HepG2 (cell line): ENCODE results near the gene ADAM8. TPM values are rescaled to one million over a fixed set of nuclear protein-coding genes. Genes with fewer than 3 reads are reported as not detected.

Experiments used
- ATAC-seq: fragments of 200-7000 bp; cut with Tn5 transposase; 3 replicates; pipeline ENCODE4 v1.9.1; 2020; ENCODE audit warnings: mild to moderate bottlenecking, moderate library complexity
- BruUV-seq: library from RNA; stranded (reverse); fragments of 400-500 nt; replicated peaks from 2 replicates; lab custom pipeline; 2021; lab: Mats Ljungman, UMichigan
- CTCF ChIA-PET: fragments of 300-600 bp; formaldehyde crosslinking; extraction: SDS; loops from one replicate; lab custom pipeline; 2021; ENCODE audit warnings: low total read pairs, inconsistent platforms, low intra/inter-chr PET ratio; lab: Yijun Ruan, JAX
- POLR2A ChIA-PET: fragments of 350-600 bp; sonication (Branson Sonifier 250); formaldehyde crosslinking; loops from one replicate; lab custom pipeline; 2020; ENCODE audit warnings: antibody characterized with exemption, inconsistent platforms; lab: Yijun Ruan, JAX
- DNase-seq: peaks from one replicate; pipeline ENCODE4 v3.0.0-alpha.2; 2015; ENCODE audit warnings: low spot score
- FAIRE-seq: peaks from 3 replicates; lab custom pipeline; 2011; peaks lifted over from hg19 to GRCh38; lab: Jason Lieb, UNC
- H2AFZ ChIP-seq: one replicate; pipeline ENCODE4 v1.6.1; 2011; ENCODE audit warnings: low read length, inconsistent platforms
- H3K27ac ChIP-seq: fragments of 300-600 bp; 3 replicates; pipeline ENCODE4 v1.8.0; 2011; ENCODE audit warnings: mixed run types, mild to moderate bottlenecking, mixed read lengths, low read length, inconsistent platforms; ENCODE audit not compliant: insufficient read depth; ENCODE audit errors: extremely low read length
- H3K27me3 ChIP-seq, 2 experiments: fragments of 200-600 bp in 1 of 2; 2 replicates in 1 of 2; 3 replicates in 1 of 2; pipeline versions ENCODE4 v1.6.0 to v1.8.0; 2011; ENCODE audit warnings: low read length in 2 of 2, mild to moderate bottlenecking in 2 of 2, moderate library complexity in 2 of 2, inconsistent platforms in 1 of 2; ENCODE audit not compliant: insufficient read depth in 2 of 2, control insufficient read depth in 1 of 2
- H3K36me3 ChIP-seq, 2 experiments: fragments of 200-600 bp in 1 of 2; replicated peaks in 1 of 2; 2 replicates in 1 of 2; 3 replicates in 1 of 2; pipeline versions ENCODE4 v1.5.1 to v1.8.0; 2011; ENCODE audit warnings: low read length in 2 of 2, inconsistent platforms in 1 of 2; ENCODE audit not compliant: insufficient read depth in 2 of 2, control insufficient read depth in 1 of 2
- H3K4me1 ChIP-seq: 2 replicates; pipeline ENCODE4 v1.5.1; 2012; ENCODE audit warnings: low read length, inconsistent platforms; ENCODE audit not compliant: insufficient read depth
- H3K4me2 ChIP-seq: 2 replicates; pipeline ENCODE4 v1.6.0; 2011; ENCODE audit warnings: low read depth, low read length, inconsistent platforms
- H3K4me3 ChIP-seq, 3 experiments: fragments of 200-600 bp in 1 of 3; sonication (generic), shearing (Covaris generic) in 1 of 3; replicated peaks in 1 of 3; 2 replicates each; pipeline ENCODE4 v1.5.1; 2011 to 2016; ENCODE audit warnings: low read length in 3 of 3, inconsistent platforms in 2 of 3, low read depth in 2 of 3, mild to moderate bottlenecking in 2 of 3, control low read depth in 1 of 3, mixed read lengths in 1 of 3; ENCODE audit not compliant: insufficient read depth in 1 of 3
- H3K79me2 ChIP-seq: one replicate; pipeline ENCODE4 v1.6.1; 2011; ENCODE audit warnings: low read length, inconsistent platforms; ENCODE audit not compliant: insufficient read depth
- H3K9ac ChIP-seq: 2 replicates; pipeline ENCODE4 v1.6.0; 2011; ENCODE audit warnings: mild to moderate bottlenecking, low read depth, low read length, inconsistent platforms; ENCODE audit not compliant: insufficient read depth
- H3K9me3 ChIP-seq: 2 replicates; pipeline ENCODE4 v1.5.1; 2012; ENCODE audit warnings: mild to moderate bottlenecking, low read length
- H4K20me1 ChIP-seq: 2 replicates; pipeline ENCODE4 v1.6.0; 2011; ENCODE audit warnings: inconsistent platforms, mild to moderate bottlenecking, low read length, moderate library complexity; ENCODE audit not compliant: insufficient read depth
- CBX5 ChIP-seq: sonication (generic); formaldehyde crosslinking; IDR thresholded peaks from 2 replicates; pipeline ENCODE4 v1.4.0; 2020; ENCODE audit warnings: missing genetic modification reagents, borderline replicate concordance
- ISX ChIP-seq: sonication (generic); formaldehyde crosslinking; conservative IDR thresholded peaks from 2 replicates; pipeline ENCODE4 v1.5.0; 2020; ENCODE audit warnings: missing genetic modification reagents
- SCMH1 ChIP-seq: sonication (generic); formaldehyde crosslinking; IDR thresholded peaks from 2 replicates; pipeline ENCODE4 v1.9.0; 2021; ENCODE audit warnings: missing genetic modification reagents, mild to moderate bottlenecking, borderline replicate concordance
- ZNF20 ChIP-seq: sonication (generic); formaldehyde crosslinking; IDR thresholded peaks from 2 replicates; pipeline ENCODE4 v1.4.0; 2020; ENCODE audit warnings: mild to moderate bottlenecking, moderate library complexity, missing genetic modification reagents
- ZNF460 ChIP-seq: sonication (generic); formaldehyde crosslinking; IDR thresholded peaks from 2 replicates; pipeline ENCODE4 v1.5.1; 2020; ENCODE audit warnings: missing genetic modification reagents, mild to moderate bottlenecking, borderline replicate concordance
- ZNF550 ChIP-seq: sonication (generic); formaldehyde crosslinking; IDR thresholded peaks from 2 replicates; pipeline ENCODE4 v1.4.0; 2020; ENCODE audit warnings: mild to moderate bottlenecking, missing genetic modification reagents, borderline replicate concordance
- ZNF674 ChIP-seq: sonication (generic); formaldehyde crosslinking; IDR thresholded peaks from 2 replicates; pipeline ENCODE4 v1.5.0; 2020; ENCODE audit warnings: low read depth, mild to moderate bottlenecking, missing genetic modification reagents
- WGBS: methylation state at CpG from one replicate; pipeline ENCODE4 v1.1.6; 2017; ENCODE audit warnings: low lambda C conversion rate; 5-methylcytosine and 5-hydroxymethylcytosine counted together
- in situ Hi-C: cut with HindIII; loops from 2 replicates; pipeline ENCODE4 v1.10.0; 2017; ENCODE audit warnings: low pct_unique_long_range_greater_than_20kb; ENCODE audit not compliant: extremely low pct_ligation_motif_present
- intact Hi-C: fragments of 100-400 bp; cut with micrococcal nuclease; formaldehyde crosslinking; loops from one replicate; pipeline ENCODE4 v1.10.0; 2022; ENCODE audit not compliant: unreplicated experiment
- polyA plus RNA-seq, 8 experiments: library from polyadenylated mRNA; depleted of rRNA in 3 of 8; stranded (reverse) in 7 of 8; unstranded in 1 of 8; fragments of >200 nt; fragmentation: Illumina TruSeq in 4 of 8; extraction: Trizol in 4 of 8; gene quantifications; 2 replicates each; pipeline versions ENCODE4 v1.2.1 to v1.2.3, GENCODE V29; 2011 to 2016; ENCODE audit warnings: low read depth in 4 of 8, missing spikeins in 1 of 8, mixed read lengths in 1 of 8; ENCODE audit not compliant: insufficient read depth in 1 of 8
- total RNA-seq, 5 experiments: library from RNA; depleted of rRNA; stranded (reverse); fragments of >200 nt; fragmentation: Illumina TruSeq; extraction: Trizol; gene quantifications; 2 replicates each; pipeline ENCODE4 v1.2.3, GENCODE V29; 2016; ENCODE audit warnings: low read depth in 1 of 5
- TF ChIP-seq, protein P1 (sequence below): sonication (generic); formaldehyde crosslinking; IDR thresholded peaks from 2 replicates; pipeline ENCODE4 v1.4.0; 2020; ENCODE audit warnings: missing genetic modification reagents, borderline replicate concordance
- TF ChIP-seq, protein P2 (sequence below): sonication (generic); formaldehyde crosslinking; IDR thresholded peaks from 2 replicates; pipeline ENCODE4 v1.8.0; 2022; ENCODE audit warnings: missing genetic modification reagents, mild to moderate bottlenecking, moderate library complexity, borderline replicate concordance
- TF ChIP-seq, protein P3 (sequence below): sonication (generic); formaldehyde crosslinking; IDR thresholded peaks from 2 replicates; pipeline ENCODE4 v1.5.0; 2020; ENCODE audit warnings: mild to moderate bottlenecking, missing genetic modification reagents, borderline replicate concordance
- TF ChIP-seq, protein P4 (sequence below): sonication (generic); formaldehyde crosslinking; IDR thresholded peaks from 2 replicates; pipeline ENCODE4 v1.4.0; 2020; ENCODE audit warnings: missing genetic modification reagents

Gene ADAM8
- total and polyA plus RNA-seq, 2 of the 13 experiments (the other 11 are each of a cell fraction or from before 2014, with no cell fraction given) = 0.24 to 0.93 TPM

GRCh38 chr10:133224076-133224475 is 52.6 kb downstream of the ADAM8 start:
- ATAC-seq (no peak), FAIRE-seq (no peak), DNase-seq (no peak)
- intact Hi-C loops (no loop called here), in situ Hi-C loops (no loop called here)
- Histone ChIP-seq H3K27me3 (peaks cover 16 to 58% of the 10 kb centered on the region in 2 experiments), H4K20me1 (no peaks in the 10 kb centered on the region), H3K36me3 (no peaks in the 10 kb centered on the region), H3K27ac (no peak overlapping the region), H2AFZ (no peak overlapping the region), H3K79me2 (no peaks in the 10 kb centered on the region), H3K4me3 (no peak overlapping the region), H3K4me2 (no peak overlapping the region), H3K9ac (no peak overlapping the region), H3K9me3 (no peaks in the 10 kb centered on the region), H3K4me1 (no peaks in the 10 kb centered on the region)
- POLR2A ChIA-PET = no interaction called here
- 8% methylated on average over 6 of the region's 14 CpGs for WGBS
- CTCF ChIA-PET = no interaction called here
- BruUV-seq = no TSS peak
- TF ChIP-seq CBX5 (CRISPR knock-in tag) (no peak), SCMH1 (CRISPR knock-in tag) (no peak), ISX (CRISPR knock-in tag) (no peak), ZNF20 (CRISPR knock-in tag) (no peak), ZNF460 (CRISPR knock-in tag) (no peak), ZNF550 (CRISPR knock-in tag) (no peak), ZNF674 (no peak)
- TF ChIP-seq, protein P1, sequence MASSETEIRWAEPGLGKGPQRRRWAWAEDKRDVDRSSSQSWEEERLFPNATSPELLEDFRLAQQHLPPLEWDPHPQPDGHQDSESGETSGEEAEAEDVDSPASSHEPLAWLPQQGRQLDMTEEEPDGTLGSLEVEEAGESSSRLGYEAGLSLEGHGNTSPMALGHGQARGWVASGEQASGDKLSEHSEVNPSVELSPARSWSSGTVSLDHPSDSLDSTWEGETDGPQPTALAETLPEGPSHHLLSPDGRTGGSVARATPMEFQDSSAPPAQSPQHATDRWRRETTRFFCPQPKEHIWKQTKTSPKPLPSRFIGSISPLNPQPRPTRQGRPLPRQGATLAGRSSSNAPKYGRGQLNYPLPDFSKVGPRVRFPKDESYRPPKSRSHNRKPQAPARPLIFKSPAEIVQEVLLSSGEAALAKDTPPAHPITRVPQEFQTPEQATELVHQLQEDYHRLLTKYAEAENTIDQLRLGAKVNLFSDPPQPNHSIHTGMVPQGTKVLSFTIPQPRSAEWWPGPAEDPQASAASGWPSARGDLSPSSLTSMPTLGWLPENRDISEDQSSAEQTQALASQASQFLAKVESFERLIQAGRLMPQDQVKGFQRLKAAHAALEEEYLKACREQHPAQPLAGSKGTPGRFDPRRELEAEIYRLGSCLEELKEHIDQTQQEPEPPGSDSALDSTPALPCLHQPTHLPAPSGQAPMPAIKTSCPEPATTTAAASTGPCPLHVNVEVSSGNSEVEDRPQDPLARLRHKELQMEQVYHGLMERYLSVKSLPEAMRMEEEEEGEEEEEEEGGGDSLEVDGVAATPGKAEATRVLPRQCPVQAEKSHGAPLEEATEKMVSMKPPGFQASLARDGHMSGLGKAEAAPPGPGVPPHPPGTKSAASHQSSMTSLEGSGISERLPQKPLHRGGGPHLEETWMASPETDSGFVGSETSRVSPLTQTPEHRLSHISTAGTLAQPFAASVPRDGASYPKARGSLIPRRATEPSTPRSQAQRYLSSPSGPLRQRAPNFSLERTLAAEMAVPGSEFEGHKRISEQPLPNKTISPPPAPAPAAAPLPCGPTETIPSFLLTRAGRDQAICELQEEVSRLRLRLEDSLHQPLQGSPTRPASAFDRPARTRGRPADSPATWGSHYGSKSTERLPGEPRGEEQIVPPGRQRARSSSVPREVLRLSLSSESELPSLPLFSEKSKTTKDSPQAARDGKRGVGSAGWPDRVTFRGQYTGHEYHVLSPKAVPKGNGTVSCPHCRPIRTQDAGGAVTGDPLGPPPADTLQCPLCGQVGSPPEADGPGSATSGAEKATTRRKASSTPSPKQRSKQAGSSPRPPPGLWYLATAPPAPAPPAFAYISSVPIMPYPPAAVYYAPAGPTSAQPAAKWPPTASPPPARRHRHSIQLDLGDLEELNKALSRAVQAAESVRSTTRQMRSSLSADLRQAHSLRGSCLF (CRISPR knock-in tag) = no peak
- TF ChIP-seq, protein P2, sequence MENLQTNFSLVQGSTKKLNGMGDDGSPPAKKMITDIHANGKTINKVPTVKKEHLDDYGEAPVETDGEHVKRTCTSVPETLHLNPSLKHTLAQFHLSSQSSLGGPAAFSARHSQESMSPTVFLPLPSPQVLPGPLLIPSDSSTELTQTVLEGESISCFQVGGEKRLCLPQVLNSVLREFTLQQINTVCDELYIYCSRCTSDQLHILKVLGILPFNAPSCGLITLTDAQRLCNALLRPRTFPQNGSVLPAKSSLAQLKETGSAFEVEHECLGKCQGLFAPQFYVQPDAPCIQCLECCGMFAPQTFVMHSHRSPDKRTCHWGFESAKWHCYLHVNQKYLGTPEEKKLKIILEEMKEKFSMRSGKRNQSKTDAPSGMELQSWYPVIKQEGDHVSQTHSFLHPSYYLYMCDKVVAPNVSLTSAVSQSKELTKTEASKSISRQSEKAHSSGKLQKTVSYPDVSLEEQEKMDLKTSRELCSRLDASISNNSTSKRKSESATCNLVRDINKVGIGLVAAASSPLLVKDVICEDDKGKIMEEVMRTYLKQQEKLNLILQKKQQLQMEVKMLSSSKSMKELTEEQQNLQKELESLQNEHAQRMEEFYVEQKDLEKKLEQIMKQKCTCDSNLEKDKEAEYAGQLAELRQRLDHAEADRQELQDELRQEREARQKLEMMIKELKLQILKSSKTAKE = no peak
- TF ChIP-seq, protein P3, sequence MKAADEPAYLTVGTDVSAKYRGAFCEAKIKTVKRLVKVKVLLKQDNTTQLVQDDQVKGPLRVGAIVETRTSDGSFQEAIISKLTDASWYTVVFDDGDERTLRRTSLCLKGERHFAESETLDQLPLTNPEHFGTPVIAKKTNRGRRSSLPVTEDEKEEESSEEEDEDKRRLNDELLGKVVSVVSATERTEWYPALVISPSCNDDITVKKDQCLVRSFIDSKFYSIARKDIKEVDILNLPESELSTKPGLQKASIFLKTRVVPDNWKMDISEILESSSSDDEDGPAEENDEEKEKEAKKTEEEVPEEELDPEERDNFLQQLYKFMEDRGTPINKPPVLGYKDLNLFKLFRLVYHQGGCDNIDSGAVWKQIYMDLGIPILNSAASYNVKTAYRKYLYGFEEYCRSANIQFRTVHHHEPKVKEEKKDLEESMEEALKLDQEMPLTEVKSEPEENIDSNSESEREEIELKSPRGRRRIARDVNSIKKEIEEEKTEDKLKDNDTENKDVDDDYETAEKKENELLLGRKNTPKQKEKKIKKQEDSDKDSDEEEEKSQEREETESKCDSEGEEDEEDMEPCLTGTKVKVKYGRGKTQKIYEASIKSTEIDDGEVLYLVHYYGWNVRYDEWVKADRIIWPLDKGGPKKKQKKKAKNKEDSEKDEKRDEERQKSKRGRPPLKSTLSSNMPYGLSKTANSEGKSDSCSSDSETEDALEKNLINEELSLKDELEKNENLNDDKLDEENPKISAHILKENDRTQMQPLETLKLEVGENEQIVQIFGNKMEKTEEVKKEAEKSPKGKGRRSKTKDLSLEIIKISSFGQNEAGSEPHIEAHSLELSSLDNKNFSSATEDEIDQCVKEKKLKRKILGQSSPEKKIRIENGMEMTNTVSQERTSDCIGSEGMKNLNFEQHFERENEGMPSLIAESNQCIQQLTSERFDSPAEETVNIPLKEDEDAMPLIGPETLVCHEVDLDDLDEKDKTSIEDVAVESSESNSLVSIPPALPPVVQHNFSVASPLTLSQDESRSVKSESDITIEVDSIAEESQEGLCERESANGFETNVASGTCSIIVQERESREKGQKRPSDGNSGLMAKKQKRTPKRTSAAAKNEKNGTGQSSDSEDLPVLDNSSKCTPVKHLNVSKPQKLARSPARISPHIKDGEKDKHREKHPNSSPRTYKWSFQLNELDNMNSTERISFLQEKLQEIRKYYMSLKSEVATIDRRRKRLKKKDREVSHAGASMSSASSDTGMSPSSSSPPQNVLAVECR (CRISPR knock-in tag) = no peak
- TF ChIP-seq, protein P4, sequence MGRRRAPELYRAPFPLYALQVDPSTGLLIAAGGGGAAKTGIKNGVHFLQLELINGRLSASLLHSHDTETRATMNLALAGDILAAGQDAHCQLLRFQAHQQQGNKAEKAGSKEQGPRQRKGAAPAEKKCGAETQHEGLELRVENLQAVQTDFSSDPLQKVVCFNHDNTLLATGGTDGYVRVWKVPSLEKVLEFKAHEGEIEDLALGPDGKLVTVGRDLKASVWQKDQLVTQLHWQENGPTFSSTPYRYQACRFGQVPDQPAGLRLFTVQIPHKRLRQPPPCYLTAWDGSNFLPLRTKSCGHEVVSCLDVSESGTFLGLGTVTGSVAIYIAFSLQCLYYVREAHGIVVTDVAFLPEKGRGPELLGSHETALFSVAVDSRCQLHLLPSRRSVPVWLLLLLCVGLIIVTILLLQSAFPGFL = no peak
